Kidney epithelial cell (primary cell): Measurements from ENCODE around the gene MUCL3. TPM values are rescaled to one million over a fixed set of nuclear protein-coding genes. Genes with fewer than 3 reads are reported as not detected.

Experiments used
- DNase-seq: peaks from one replicate; pipeline ENCODE4 v3.0.0-alpha.2; 2010; ENCODE audit warnings: low read depth
- H3K27me3 ChIP-seq: 2 replicates; pipeline ENCODE4 v1.6.0; 2011; ENCODE audit warnings: low read length; ENCODE audit not compliant: control insufficient read depth, insufficient read depth
- H3K36me3 ChIP-seq: 2 replicates; pipeline ENCODE4 v1.5.1; 2011; ENCODE audit warnings: low read length; ENCODE audit not compliant: control insufficient read depth, insufficient read depth
- H3K4me3 ChIP-seq: 2 replicates; pipeline ENCODE4 v1.5.1; 2011; ENCODE audit warnings: low read depth, mild to moderate bottlenecking, control low read depth, low read length
- total RNA-seq: library from RNA; depleted of rRNA; stranded (reverse); fragments of >200 nt; gene quantifications from 2 replicates; pipeline ENCODE4 v1.2.3, GENCODE V29; 2015
- TF ChIP-seq, protein P1 (sequence below): IDR thresholded peaks from 2 replicates; pipeline ENCODE4 v1.5.1; 2011; ENCODE audit warnings: mild to moderate bottlenecking, moderate library complexity, low read length, control low read depth, inconsistent platforms; ENCODE audit not compliant: insufficient read depth, poor library complexity, severe bottlenecking

The MUCL3 gene
- total RNA-seq, 1 donor from 2014 or later: not detected

- TF ChIP-seq, protein P1, sequence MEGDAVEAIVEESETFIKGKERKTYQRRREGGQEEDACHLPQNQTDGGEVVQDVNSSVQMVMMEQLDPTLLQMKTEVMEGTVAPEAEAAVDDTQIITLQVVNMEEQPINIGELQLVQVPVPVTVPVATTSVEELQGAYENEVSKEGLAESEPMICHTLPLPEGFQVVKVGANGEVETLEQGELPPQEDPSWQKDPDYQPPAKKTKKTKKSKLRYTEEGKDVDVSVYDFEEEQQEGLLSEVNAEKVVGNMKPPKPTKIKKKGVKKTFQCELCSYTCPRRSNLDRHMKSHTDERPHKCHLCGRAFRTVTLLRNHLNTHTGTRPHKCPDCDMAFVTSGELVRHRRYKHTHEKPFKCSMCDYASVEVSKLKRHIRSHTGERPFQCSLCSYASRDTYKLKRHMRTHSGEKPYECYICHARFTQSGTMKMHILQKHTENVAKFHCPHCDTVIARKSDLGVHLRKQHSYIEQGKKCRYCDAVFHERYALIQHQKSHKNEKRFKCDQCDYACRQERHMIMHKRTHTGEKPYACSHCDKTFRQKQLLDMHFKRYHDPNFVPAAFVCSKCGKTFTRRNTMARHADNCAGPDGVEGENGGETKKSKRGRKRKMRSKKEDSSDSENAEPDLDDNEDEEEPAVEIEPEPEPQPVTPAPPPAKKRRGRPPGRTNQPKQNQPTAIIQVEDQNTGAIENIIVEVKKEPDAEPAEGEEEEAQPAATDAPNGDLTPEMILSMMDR: no peak
- Histone ChIP-seq H3K27me3 (no peaks in the 10 kb centered on the region), H3K36me3 (no peaks in the 10 kb centered on the region), H3K4me3 (no peak overlapping the region)
- DNase-seq: no peak
These were observed 30.2 kb downstream of the MUCL3 start for GRCh38 chr6:30970946-30971345.

DNA sequence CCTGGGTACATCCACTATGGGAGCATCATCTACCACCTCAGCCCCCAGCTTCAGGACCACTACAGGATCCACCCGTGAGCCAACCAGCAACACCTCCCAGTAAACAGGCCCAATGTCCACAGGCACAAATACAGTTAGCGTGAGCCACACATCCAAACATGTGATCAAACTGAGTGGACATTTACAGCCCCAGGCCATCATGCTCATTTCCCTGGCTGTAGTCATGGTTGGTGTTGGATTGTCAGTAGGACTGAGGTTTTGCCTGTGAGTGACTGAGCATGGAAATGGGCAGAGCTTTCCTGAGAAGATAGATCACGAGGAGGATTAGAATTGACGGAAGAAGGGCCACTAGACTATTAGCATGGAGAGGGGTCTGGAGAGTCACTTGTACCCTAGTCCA lies 32.0 kb downstream of the MUCL3 start:
- Histone ChIP-seq H3K27me3 (no peaks in the 10 kb centered on the region), H3K4me3 (no peak overlapping the region), H3K36me3 (no peaks in the 10 kb centered on the region)
- TF ChIP-seq, protein P1: no peak
- no peak for DNase-seq

DNA sequence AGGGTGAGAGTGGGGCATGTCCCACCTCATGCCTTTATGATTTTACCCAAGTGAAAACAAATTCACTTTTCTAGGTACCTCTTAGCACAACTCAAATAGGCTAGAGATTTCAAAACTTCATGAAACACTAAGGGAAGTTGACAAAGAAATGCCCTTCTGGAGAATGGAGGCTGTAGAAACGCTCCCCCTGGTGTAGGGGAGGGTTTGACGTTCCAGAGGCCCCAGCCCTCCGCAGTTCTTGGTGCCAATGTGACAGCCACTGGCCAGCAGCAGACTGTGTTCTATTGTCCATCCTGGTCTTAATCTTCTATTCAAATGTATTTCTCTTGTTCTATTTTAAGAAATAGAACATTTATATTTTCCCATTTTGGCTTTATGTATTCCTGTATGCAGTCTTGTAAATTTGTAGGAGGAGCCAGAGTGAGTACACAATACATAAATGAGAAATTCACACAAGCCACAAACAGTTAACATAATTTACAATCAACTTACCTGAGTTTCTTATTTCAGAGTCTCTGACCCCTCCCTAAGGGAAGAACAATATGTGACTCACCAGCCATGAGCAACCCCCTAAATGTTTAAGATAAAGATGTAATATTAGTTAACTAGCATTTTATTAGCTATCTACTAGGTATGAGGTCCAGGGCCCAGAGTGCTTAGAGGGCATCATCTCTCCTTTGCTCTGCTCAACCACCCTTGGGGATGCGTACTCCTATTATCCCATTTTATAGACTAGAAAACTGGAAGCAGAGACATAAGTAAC lies 33.9 kb downstream of the MUCL3 start:
- no peak for DNase-seq
- TF ChIP-seq, protein P1: no peak

GRCh38 chr6:30979141-30979540 lies 38.4 kb downstream of the MUCL3 start:
- TF ChIP-seq, protein P1: no peak
- no peak for DNase-seq
- H3K36me3 ChIP-seq: no peaks in the 10 kb centered on the region
- no peaks in the 10 kb centered on the region for H3K27me3 ChIP-seq
- no peak overlapping the region for H3K4me3 ChIP-seq

More for the DNA sequence above, 33.9 kb downstream of the MUCL3 start:
- no peaks in the 10 kb centered on the region for H3K36me3 ChIP-seq
- H3K27me3 ChIP-seq: no peaks in the 10 kb centered on the region
- no peak overlapping the region for H3K4me3 ChIP-seq

GRCh38 chr6:30979690-30980089 lies 38.9 kb downstream of the MUCL3 start:
- H3K4me3 ChIP-seq: no peak overlapping the region
- H3K27me3 ChIP-seq: no peaks in the 10 kb centered on the region
- TF ChIP-seq, protein P1: no peak
- H3K36me3 ChIP-seq: no peaks in the 10 kb centered on the region
- no peak for DNase-seq
